Colonic mucosa (tissue), 4 donors: Measurements from ENCODE around the gene KRTAP10-10. TPM values are rescaled to one million over a fixed set of nuclear protein-coding genes. Genes with fewer than 3 reads are reported as not detected.

Experiments used
- DNase-seq: peaks from one replicate; pipeline ENCODE4 v3.0.0-alpha.2; 2020
- H3K27ac ChIP-seq: fragments of 200-600 bp; one replicate; pipeline ENCODE4 v1.8.0; 2021
- H3K27me3 ChIP-seq: fragments of 200-600 bp; one replicate; pipeline ENCODE4 v1.8.0; 2021
- H3K36me3 ChIP-seq: fragments of 200-600 bp; one replicate; pipeline ENCODE4 v1.8.0; 2021
- H3K4me1 ChIP-seq: fragments of 200-600 bp; one replicate; pipeline ENCODE4 v1.8.0; 2021; ENCODE audit warnings: mild to moderate bottlenecking
- H3K4me3 ChIP-seq: fragments of 200-600 bp; one replicate; pipeline ENCODE4 v1.8.0; 2021
- H3K9ac ChIP-seq, 2 donors: one replicate each; pipeline ENCODE4 v1.7.0; 2013; ENCODE audit warnings: control low read depth in 2 of 2, low read depth in 2 of 2, low read length in 2 of 2
- H3K9me3 ChIP-seq: fragments of 200-600 bp; one replicate; pipeline ENCODE4 v1.8.0; 2021
- intact Hi-C: fragments of 100-400 bp; cut with DNase I; formaldehyde crosslinking; loops from one replicate; pipeline ENCODE4 v1.14.1; 2022
- total RNA-seq, 2 donors: library from RNA; stranded (reverse); fragmentation: NEBNext Ultra II Directional in 1 of 2; extraction: Animal tissue kit (Norgen Biotek cat#: 25700) in 1 of 2; gene quantifications; one replicate each; pipeline ENCODE4 v1.2.1, GENCODE V29; 2021
- TF ChIP-seq, protein P1 (sequence below): fragments of 200-600 bp; IDR thresholded peaks from one replicate; pipeline ENCODE4 v1.8.0; 2022; ENCODE audit warnings: antibody characterized with exemption, mild to moderate bottlenecking
- donor health status: healthy.
- donor health status: DM: no; HTN: no; CAD: no.
- donor health status: DM: no; HTN: no; CAD: no.

The KRTAP10-10 gene
- total RNA-seq, 2 donors from 2014 or later = not detected

DNA sequence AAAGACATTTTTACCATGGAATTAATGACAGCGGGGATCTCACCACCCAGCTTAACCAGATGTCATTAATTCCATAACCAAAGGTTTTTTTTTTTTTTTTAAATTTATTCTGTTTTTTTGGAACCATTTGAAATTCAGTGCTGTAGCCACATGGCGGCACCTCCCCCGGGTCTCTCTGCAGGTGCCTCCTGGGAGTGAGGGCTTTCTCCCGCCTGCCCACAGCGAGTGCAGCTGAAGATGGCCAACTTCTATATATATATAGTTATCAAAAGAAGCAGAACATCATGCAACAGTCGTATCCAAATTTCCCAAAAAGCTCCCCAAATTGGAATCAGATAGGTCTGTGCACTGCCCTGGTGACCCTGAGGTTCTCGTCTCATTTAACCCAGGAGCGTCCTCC lies 21.7 kb upstream of the KRTAP10-10 start:
- H3K27ac ChIP-seq = no peak overlapping the region
- DNase-seq = no peak
- H3K9ac ChIP-seq = no peak overlapping the region
- no peaks in the 10 kb centered on the region for H3K36me3 ChIP-seq
- H3K9me3 ChIP-seq = no peaks in the 10 kb centered on the region
- TF ChIP-seq, protein P1, sequence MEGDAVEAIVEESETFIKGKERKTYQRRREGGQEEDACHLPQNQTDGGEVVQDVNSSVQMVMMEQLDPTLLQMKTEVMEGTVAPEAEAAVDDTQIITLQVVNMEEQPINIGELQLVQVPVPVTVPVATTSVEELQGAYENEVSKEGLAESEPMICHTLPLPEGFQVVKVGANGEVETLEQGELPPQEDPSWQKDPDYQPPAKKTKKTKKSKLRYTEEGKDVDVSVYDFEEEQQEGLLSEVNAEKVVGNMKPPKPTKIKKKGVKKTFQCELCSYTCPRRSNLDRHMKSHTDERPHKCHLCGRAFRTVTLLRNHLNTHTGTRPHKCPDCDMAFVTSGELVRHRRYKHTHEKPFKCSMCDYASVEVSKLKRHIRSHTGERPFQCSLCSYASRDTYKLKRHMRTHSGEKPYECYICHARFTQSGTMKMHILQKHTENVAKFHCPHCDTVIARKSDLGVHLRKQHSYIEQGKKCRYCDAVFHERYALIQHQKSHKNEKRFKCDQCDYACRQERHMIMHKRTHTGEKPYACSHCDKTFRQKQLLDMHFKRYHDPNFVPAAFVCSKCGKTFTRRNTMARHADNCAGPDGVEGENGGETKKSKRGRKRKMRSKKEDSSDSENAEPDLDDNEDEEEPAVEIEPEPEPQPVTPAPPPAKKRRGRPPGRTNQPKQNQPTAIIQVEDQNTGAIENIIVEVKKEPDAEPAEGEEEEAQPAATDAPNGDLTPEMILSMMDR = no peak
- no peak overlapping the region for H3K4me3 ChIP-seq
- intact Hi-C loops = no loop called here
- H3K4me1 ChIP-seq = no peaks in the 10 kb centered on the region
- H3K27me3 ChIP-seq = no peaks in the 10 kb centered on the region

DNA sequence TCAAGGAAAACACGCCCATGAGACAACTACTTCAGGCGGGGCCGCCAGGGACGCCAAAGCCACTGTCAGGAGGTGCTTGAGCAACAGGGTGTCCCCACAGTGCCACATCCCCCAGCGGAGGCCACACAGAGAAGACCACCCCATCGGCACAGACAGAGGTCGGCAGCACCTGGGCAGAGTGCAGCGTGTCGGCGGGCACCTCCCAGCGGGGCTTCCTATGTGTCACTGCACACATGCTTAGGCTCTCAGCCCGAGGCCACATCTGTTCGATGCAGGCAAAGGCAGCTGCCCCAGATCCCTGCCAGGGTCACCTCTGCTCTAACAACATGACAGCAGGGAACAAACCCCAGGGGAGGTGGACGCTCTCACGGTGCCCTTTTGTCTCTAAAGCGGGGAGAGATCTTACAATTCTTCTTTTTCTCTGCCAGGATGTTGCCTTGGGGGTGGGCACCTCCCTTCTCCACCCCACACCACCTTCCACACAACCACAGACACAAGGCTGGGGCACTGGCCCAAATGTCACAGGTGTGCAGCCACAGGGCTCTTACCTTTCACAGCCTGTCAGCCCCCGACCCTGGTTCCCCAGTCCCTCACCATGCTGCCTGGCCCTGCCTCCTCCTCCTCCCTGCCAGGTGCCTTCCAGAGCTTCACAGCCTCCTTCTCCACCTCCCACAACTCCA lies 21.1 kb upstream of the KRTAP10-10 start:
- DNase-seq = no peak

DNA sequence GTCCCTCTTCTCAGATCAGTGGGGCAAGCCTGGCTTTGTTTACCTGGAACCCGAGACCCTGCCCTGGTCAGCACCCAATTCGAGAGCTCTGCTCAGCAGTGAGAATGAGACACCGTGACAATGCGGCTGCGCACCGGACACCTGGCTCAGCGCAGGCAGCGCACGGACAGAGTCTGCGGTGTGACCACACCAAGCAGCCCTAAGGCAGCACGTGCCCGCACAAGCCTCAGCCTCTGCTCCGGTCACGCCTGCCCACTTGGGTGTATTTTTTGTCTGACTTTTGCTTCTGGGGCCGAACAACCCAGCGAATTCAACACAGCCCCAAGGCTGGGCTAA lies 20.6 kb upstream of the KRTAP10-10 start:
- no peak for DNase-seq
- no peaks in the 10 kb centered on the region for H3K27me3 ChIP-seq
- no peaks in the 10 kb centered on the region for H3K9me3 ChIP-seq
- H3K4me1 ChIP-seq = no peaks in the 10 kb centered on the region
- no peak overlapping the region for H3K9ac ChIP-seq
- intact Hi-C loops = no loop called here
- TF ChIP-seq, protein P1 = no peak
- no peak overlapping the region for H3K4me3 ChIP-seq
- H3K27ac ChIP-seq = no peak overlapping the region
- no peaks in the 10 kb centered on the region for H3K36me3 ChIP-seq

More for the DNA sequence above, 21.1 kb upstream of the KRTAP10-10 start:
- TF ChIP-seq, protein P1 = no peak
- no peaks in the 10 kb centered on the region for H3K36me3 ChIP-seq
- no peak overlapping the region for H3K27ac ChIP-seq
- no peaks in the 10 kb centered on the region for H3K27me3 ChIP-seq
- H3K4me3 ChIP-seq = no peak overlapping the region
- no peaks in the 10 kb centered on the region for H3K9me3 ChIP-seq
- no peak overlapping the region for H3K9ac ChIP-seq
- intact Hi-C loops = no loop called here
- no peaks in the 10 kb centered on the region for H3K4me1 ChIP-seq

DNA sequence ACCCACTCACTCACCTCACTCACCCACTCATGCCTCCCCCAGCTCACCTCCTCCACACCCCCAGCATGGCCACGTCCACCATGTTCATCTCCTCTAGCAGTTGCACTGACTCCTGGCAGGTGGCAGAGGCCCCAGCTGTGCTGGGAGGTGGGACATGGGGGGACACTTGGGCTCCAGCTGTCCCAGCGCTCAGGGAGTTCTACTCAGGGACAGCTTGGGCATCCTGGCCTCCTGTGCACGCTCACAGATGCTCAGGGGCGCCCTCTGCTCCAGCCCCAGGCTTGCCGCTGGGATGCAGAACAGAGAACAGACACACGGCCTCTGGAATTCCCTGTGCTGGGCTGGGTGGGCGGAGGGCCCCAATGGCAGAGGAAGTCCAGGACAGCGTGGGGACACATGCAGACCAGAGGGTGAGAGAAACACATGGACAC lies 20.1 kb upstream of the KRTAP10-10 start:
- no peaks in the 10 kb centered on the region for H3K4me1 ChIP-seq
- no peak overlapping the region for H3K4me3 ChIP-seq
- H3K9me3 ChIP-seq = no peaks in the 10 kb centered on the region
- H3K27me3 ChIP-seq = no peaks in the 10 kb centered on the region
- no peaks in the 10 kb centered on the region for H3K36me3 ChIP-seq
- no peak overlapping the region for H3K27ac ChIP-seq
- DNase-seq = no peak
- TF ChIP-seq, protein P1 = no peak
- intact Hi-C loops = no loop called here
- H3K9ac ChIP-seq = no peak overlapping the region

DNA sequence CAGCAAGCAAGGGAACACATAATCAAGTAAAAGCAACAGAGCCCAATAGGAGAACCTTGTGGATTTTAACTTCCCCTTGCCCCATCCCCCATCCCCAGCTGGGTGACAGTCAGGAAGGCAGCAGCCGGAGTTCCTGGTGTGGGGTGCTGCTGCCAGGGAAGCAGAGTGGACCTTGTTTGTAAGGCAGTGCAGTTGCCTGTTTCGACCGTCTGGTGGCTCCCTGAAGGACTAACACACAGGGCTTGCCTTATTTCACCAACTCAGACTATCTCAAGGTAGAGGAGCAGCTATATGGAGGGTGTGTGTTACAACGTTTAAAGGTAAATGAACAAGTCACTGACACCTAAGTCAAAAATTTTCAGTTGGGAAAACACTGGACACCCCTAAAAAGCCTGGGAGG lies 18.7 kb upstream of the KRTAP10-10 start:
- H3K4me1 ChIP-seq = no peaks in the 10 kb centered on the region
- no peaks in the 10 kb centered on the region for H3K27me3 ChIP-seq
- DNase-seq = peak; percentile 34
- TF ChIP-seq, protein P1 = no peak
- no peak overlapping the region for H3K4me3 ChIP-seq
- no peak overlapping the region for H3K27ac ChIP-seq
- no peak overlapping the region for H3K9ac ChIP-seq
- no peaks in the 10 kb centered on the region for H3K36me3 ChIP-seq
- intact Hi-C loops = no loop called here
- no peaks in the 10 kb centered on the region for H3K9me3 ChIP-seq
